Peyer's patch (tissue), 4 donors: ENCODE results near the gene PATJ.

Experiments used
- CTCF ChIP-seq, 6 experiments: fragments of 450-650 bp in 4 of 6; fragments of 200-600 bp in 2 of 6; sonication (generic) in 1 of 6; IDR thresholded peaks; one replicate each; pipeline ENCODE4 v1.5.1; 2017 to 2019; ENCODE audit warnings: antibody characterized with exemption in 6 of 6, mild to moderate bottlenecking in 3 of 6, moderate library complexity in 1 of 6
- POLR2A ChIP-seq, 2 donors: fragments of 450-650 bp; IDR thresholded peaks; one replicate each; pipeline ENCODE4 v1.5.1; 2017; ENCODE audit warnings: antibody characterized with exemption in 2 of 2, mild to moderate bottlenecking in 2 of 2, moderate library complexity in 2 of 2

GRCh38 chr1:61836649-61837048, 94.4 kb downstream of the PATJ start:
- no peak for TF ChIP-seq POLR2A (IDR thresholded peaks at IDR 0.05)
- TF ChIP-seq CTCF (IDR thresholded peaks at IDR 0.05) = no peak
